ENCODE measurements around the gene PRAMEF18.
A peak's percentile ranks its signal among the peaks of the same experiment; 100 is the strongest.
"Not testable (repeated sequence)": the region's sequence is repeated elsewhere in the genome, so short reads cannot be mapped to it uniquely, and the experiment has no call there.

Gene PRAMEF18

GRCh38 chr1:13225675-13226204 is at the start of gene PRAMEF18:
Gene PRAMEF18 (minus strand): TSS chr1:13226154. CDS start chr1:13226106, 48 bp downstream.
- DNase-seq, result not testable (repeated sequence)

- DNase-seq, result not testable (repeated sequence)
Measured at GRCh38 chr1:13265124-13265523, 39.2 kb upstream of the PRAMEF18 start.

- DNase-seq, result not testable (repeated sequence)
Measured at GRCh38 chr1:13253898-13254297, 27.9 kb upstream of the PRAMEF18 start, which contains the start of gene PRAMEF5. Gene PRAMEF5 (plus strand): TSS chr1:13254198. CDS start chr1:13259269, 5,071 bp downstream.

GRCh38 chr1:13247122-13247521 is 21.2 kb upstream of the PRAMEF18 start:
- DNase-seq, result not testable (repeated sequence)

- not testable (repeated sequence) for DNase-seq
Measured at GRCh38 chr1:13246554-13246871, 20.6 kb upstream of the PRAMEF18 start.

- not testable (repeated sequence) for DNase-seq
Measured at GRCh38 chr1:13245841-13246553, 20.0 kb upstream of the PRAMEF18 start.

- not testable (repeated sequence) for DNase-seq
Measured at GRCh38 chr1:13243536-13244263, 17.7 kb upstream of the PRAMEF18 start.

- DNase-seq, result not testable (repeated sequence)
Measured at GRCh38 chr1:13239633-13240032, 13.7 kb upstream of the PRAMEF18 start.

- not testable (repeated sequence) for DNase-seq
Measured at GRCh38 chr1:13237572-13237971, 11.6 kb upstream of the PRAMEF18 start.

GRCh38 chr1:13234057-13234456 is 8.1 kb upstream of the PRAMEF18 start:
- not testable (repeated sequence) for DNase-seq

- DNase-seq, result not testable (repeated sequence)
Measured at GRCh38 chr1:13232056-13232455, 6.1 kb upstream of the PRAMEF18 start.

- DNase-seq, result not testable (repeated sequence)
Measured at GRCh38 chr1:13231061-13231750, 5.3 kb upstream of the PRAMEF18 start.

GRCh38 chr1:13230601-13231000 is 4.6 kb upstream of the PRAMEF18 start:
- not testable (repeated sequence) for DNase-seq

GRCh38 chr1:13230096-13230495 is 4.1 kb upstream of the PRAMEF18 start:
- DNase-seq, result not testable (repeated sequence)

GRCh38 chr1:13228343-13228781 is 2.4 kb upstream of the PRAMEF18 start:
- DNase-seq, result peak; percentile 46

- DNase-seq, result not testable (repeated sequence)
Measured at GRCh38 chr1:13227271-13228055, 1.5 kb upstream of the PRAMEF18 start.

GRCh38 chr1:13224480-13225060 is 1.4 kb downstream of the PRAMEF18 start:
- DNase-seq, result no peak

GRCh38 chr1:13222788-13223187 is 3.2 kb downstream of the PRAMEF18 start:
- DNase-seq, result not testable (repeated sequence)

GRCh38 chr1:13219203-13219602 is 6.8 kb downstream of the PRAMEF18 start:
- DNase-seq, result not testable (repeated sequence)

- not testable (repeated sequence) for DNase-seq
Measured at GRCh38 chr1:13216619-13217018, 9.3 kb downstream of the PRAMEF18 start.

GRCh38 chr1:13208712-13209111 is 17.2 kb downstream of the PRAMEF18 start:
- DNase-seq, result not testable (repeated sequence)

GRCh38 chr1:13201309-13201708 is 24.6 kb downstream of the PRAMEF18 start, which contains the start of gene PRAMEF13:
Gene PRAMEF13 (minus strand): TSS chr1:13201409. CDS start chr1:13199589, 1,820 bp downstream.
- not testable (repeated sequence) for DNase-seq
